Measurements from ENCODE around the gene PGAP2.

DNA sequence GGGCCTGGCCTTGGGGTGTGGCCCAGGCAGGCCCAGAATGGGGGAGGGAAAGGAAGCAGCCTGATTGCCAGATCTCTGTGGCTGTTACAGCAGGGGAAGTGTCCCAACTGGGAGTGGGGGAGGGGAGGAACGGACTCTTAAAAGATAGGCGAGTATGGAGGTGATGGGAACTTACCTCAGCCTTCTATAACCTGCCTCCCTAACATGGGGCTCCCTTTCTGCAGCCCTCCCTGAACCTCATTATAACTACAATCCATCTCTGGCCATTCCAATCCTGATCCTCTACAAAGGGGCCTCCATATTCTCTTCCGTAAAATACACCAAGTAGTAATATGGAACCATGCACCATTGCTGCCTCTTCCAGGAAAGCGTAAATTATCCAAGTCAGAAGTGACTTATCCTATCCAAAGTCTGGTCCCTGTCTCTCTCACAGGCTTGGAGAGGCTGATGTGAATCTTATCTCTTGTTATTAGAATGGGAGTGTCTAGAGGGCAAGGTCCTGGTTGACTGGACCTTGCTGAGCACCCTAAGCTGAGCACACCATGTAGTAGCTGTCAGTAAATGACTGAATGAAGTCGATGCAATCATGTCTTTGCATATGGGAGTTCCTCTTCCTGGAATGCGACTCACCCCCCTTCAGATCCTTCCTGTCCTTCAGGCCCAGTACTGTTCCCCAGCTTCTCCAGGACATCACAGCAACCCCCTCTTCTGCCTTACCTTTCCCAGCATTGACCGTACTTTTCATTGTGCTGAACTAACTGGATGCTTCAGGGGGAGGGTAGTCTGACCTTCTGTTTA lies 26.5 kb downstream of the PGAP2 start:
- TF ChIP-seq CTCF (IDR thresholded peaks at IDR 0.05 in 2 of 3, conservative IDR thresholded peaks at IDR 0.05 in 1 of 3; ENCODE audit: borderline replicate concordance in 1 of 3, insufficient read depth in 1 of 3, low read depth in 2 of 3, low read length in 2 of 3) (no peak), POLR2A (IDR thresholded peaks at IDR 0.05; ENCODE audit: borderline replicate concordance, extremely low read depth, insufficient read depth, insufficient read length) (no peak), EZH2 (IDR thresholded peaks at IDR 0.05) (no peak), RAD21 (IDR thresholded peaks at IDR 0.05; ENCODE audit: low read depth) (no peak), ZFX (IDR thresholded peaks at IDR 0.05) (no peak), SIN3A (IDR thresholded peaks at IDR 0.05; ENCODE audit: low read depth) (no peak)

Data from HCT116 (cell line).